Nephron progenitor cell (in vitro differentiated cells): Measurements from ENCODE around the gene CBY2.

Source experiments
- DNase-seq: peaks from one replicate; pipeline ENCODE4 v3.0.0; 2021
- H3K27ac Mint-ChIP-seq: 2 replicates; pipeline ENCODE4 v1.8.0; 2021; ENCODE audit warnings: mild to moderate bottlenecking, moderate library complexity, mixed read lengths
- H3K27me3 Mint-ChIP-seq: 2 replicates; pipeline ENCODE4 v1.8.0; 2021; ENCODE audit warnings: mild to moderate bottlenecking, low read depth, mixed read lengths; ENCODE audit not compliant: poor library complexity
- H3K36me3 Mint-ChIP-seq: 2 replicates; pipeline ENCODE4 v1.8.0; 2021; ENCODE audit warnings: low read depth, mixed read lengths
- H3K4me1 Mint-ChIP-seq: 2 replicates; pipeline ENCODE4 v1.8.0; 2021; ENCODE audit warnings: mixed read lengths
- H3K4me3 Mint-ChIP-seq: 2 replicates; pipeline ENCODE4 v1.8.0; 2021; ENCODE audit warnings: mild to moderate bottlenecking, moderate library complexity, mixed read lengths
- H3K9me3 Mint-ChIP-seq: 2 replicates; pipeline ENCODE4 v1.8.0; 2021; ENCODE audit warnings: mild to moderate bottlenecking, moderate library complexity, mixed read lengths
- CTCF ChIP-seq: fragments of 200-600 bp; sonication (generic); IDR thresholded peaks from 2 replicates; pipeline ENCODE4 v1.5.0; 2021; ENCODE audit warnings: antibody characterized with exemption

The CBY2 gene

GRCh38 chr13:45700971-45701900 lies 884 bp upstream of the CBY2 start:
- no peaks in the 10 kb centered on the region for H3K9me3 Mint-ChIP-seq
- H3K27ac Mint-ChIP-seq: no peak overlapping the region
- peaks cover 19% of the 10 kb centered on the region for H3K4me1 Mint-ChIP-seq
- no peak for TF ChIP-seq CTCF
- H3K4me3 Mint-ChIP-seq: no peak overlapping the region
- no peak for DNase-seq
- H3K36me3 Mint-ChIP-seq: no peaks in the 10 kb centered on the region
- H3K27me3 Mint-ChIP-seq: peaks cover 10% of the 10 kb centered on the region

GRCh38 chr13:45702869-45703391 lies 810 bp downstream of the CBY2 start:
- H3K4me3 Mint-ChIP-seq: no peak overlapping the region

GRCh38 chr13:45704211-45704739 lies 2.2 kb downstream of the CBY2 start:
- peaks cover 20% of the 10 kb centered on the region for H3K4me1 Mint-ChIP-seq
- no peak overlapping the region for H3K27ac Mint-ChIP-seq
- TF ChIP-seq CTCF: no peak
- no peak overlapping the region for H3K4me3 Mint-ChIP-seq
- no peaks in the 10 kb centered on the region for H3K36me3 Mint-ChIP-seq
- peaks cover 10% of the 10 kb centered on the region for H3K27me3 Mint-ChIP-seq
- no peaks in the 10 kb centered on the region for H3K9me3 Mint-ChIP-seq
- no peak for DNase-seq

More at GRCh38 chr13:45702869-45703391, 810 bp downstream of the CBY2 start:
- H3K36me3 Mint-ChIP-seq: no peaks in the 10 kb centered on the region
- no peak overlapping the region for H3K27ac Mint-ChIP-seq
- peaks cover 10% of the 10 kb centered on the region for H3K27me3 Mint-ChIP-seq
- no peaks in the 10 kb centered on the region for H3K9me3 Mint-ChIP-seq
- no peak for TF ChIP-seq CTCF
- DNase-seq: no peak
- H3K4me1 Mint-ChIP-seq: peaks cover 20% of the 10 kb centered on the region

- Mint-ChIP-seq H3K4me1 (peaks cover 19% of the 10 kb centered on the region), H3K9me3 (no peaks in the 10 kb centered on the region), H3K4me3 (no peak overlapping the region), H3K27me3 (peaks cover 10% of the 10 kb centered on the region), H3K27ac (no peak overlapping the region), H3K36me3 (no peaks in the 10 kb centered on the region)
- TF ChIP-seq CTCF: no peak
- no peak for DNase-seq
Measured at GRCh38 chr13:45704854-45705695, 3.0 kb downstream of the CBY2 start.

- no peak overlapping the region for H3K27ac Mint-ChIP-seq
Measured at GRCh38 chr13:45705918-45706317, 3.8 kb downstream of the CBY2 start.

More at GRCh38 chr13:45705918-45706317, 3.8 kb downstream of the CBY2 start:
- H3K4me3 Mint-ChIP-seq: no peak overlapping the region
- no peak for DNase-seq
- no peaks in the 10 kb centered on the region for H3K9me3 Mint-ChIP-seq
- peaks cover 14% of the 10 kb centered on the region for H3K4me1 Mint-ChIP-seq
- no peak for TF ChIP-seq CTCF
- no peaks in the 10 kb centered on the region for H3K36me3 Mint-ChIP-seq
- peaks cover 10% of the 10 kb centered on the region for H3K27me3 Mint-ChIP-seq
